ENCODE data around the gene PPP1R16B. TPM values are rescaled to one million over a fixed set of nuclear protein-coding genes. Genes with fewer than 3 reads are reported as not detected.

Gene PPP1R16B
- total and polyA plus RNA-seq, 2 of the 8 experiments (the other 6 are each of a cell fraction or from before 2014, with no cell fraction given): 2.6 to 8.9 TPM

- DNase-seq (ENCODE audit: low read depth in 1 of 2, low spot score in 2 of 2) (no peak), FAIRE-seq (no peak)
- Histone ChIP-seq H4K91ac (replicated peaks; ENCODE audit: insufficient read length, low read length) (peak overlapping the region; percentile 71), H2BK20ac (ENCODE audit: low read length) (peak overlapping the region; percentile 83), H3K4me3 (ENCODE audit: extremely low read depth in 1 of 4, insufficient read depth in 2 of 4, low read depth in 3 of 4, low read length in 4 of 4) (peak overlapping the region in 2 of 4 experiments; percentile 10 to 19; a peak in 2 of 8 replicates), H2BK120ac (replicated peaks; ENCODE audit: low read depth, low read length) (peak overlapping the region; percentile 65), H2AFZ (ENCODE audit: low read length) (peak overlapping the region; percentile 60), H3K56ac (replicated peaks; ENCODE audit: insufficient read length, low read depth, low read length) (no peak overlapping the region), H3K18ac (ENCODE audit: extremely low read depth, low read length) (no peak overlapping the region; the same call in 1 of the 2 replicates), H3K79me1 (ENCODE audit: low read depth, low read length) (no peaks in the 10 kb centered on the region), H3K14ac (ENCODE audit: insufficient read length) (no peak overlapping the region), H3K36me3 (ENCODE audit: control insufficient read depth in 2 of 4, insufficient read depth in 4 of 4, low read length in 3 of 4) (no peaks in the 10 kb centered on the region), H4K8ac (ENCODE audit: extremely low read depth, insufficient read depth, low read length) (no peak overlapping the region), H3K4ac (replicated peaks; ENCODE audit: insufficient read length, low read depth, low read length) (peak overlapping the region; percentile 27), H3K23ac (ENCODE audit: insufficient read length) (no peak overlapping the region), H3K79me2 (ENCODE audit: control insufficient read depth in 1 of 2, insufficient read depth in 2 of 2, low read length in 2 of 2) (no peaks in the 10 kb centered on the region), H2BK5ac (ENCODE audit: low read depth, low read length) (no peak overlapping the region), H3K27ac (ENCODE audit: low read depth, low read length) (no peak overlapping the region), H3K27me3 (replicated peaks in 1 of 4; ENCODE audit: control insufficient read depth in 3 of 4, extremely low read depth in 1 of 4, insufficient read depth in 3 of 4, low read length in 3 of 4) (no peaks in the 10 kb centered on the region), H3K23me2 (ENCODE audit: low read depth, low read length) (no peaks in the 10 kb centered on the region; the same call in 1 of the 2 replicates), H3K9ac (replicated peaks in 1 of 4; ENCODE audit: extremely low read depth in 1 of 4, low read depth in 3 of 4, low read length in 3 of 4) (no peak overlapping the region), H4K20me1 (replicated peaks in 1 of 2; ENCODE audit: control insufficient read depth in 1 of 2, insufficient read depth in 2 of 2, low read length in 2 of 2) (no peaks in the 10 kb centered on the region), H3K9me3 (ENCODE audit: insufficient read depth in 2 of 2, low read depth in 1 of 2, low read length in 1 of 2) (no peaks in the 10 kb centered on the region), H2AK5ac (ENCODE audit: low read depth, low read length) (no peak overlapping the region), H3K4me1 (replicated peaks in 1 of 4; ENCODE audit: control insufficient read depth in 3 of 4, insufficient read depth in 4 of 4, low read length in 3 of 4) (peaks cover 8 to 17% (median 14%) of the 10 kb centered on the region in 4 experiments; a peak in 6 of 7 replicates), H3K4me2 (ENCODE audit: insufficient read depth in 1 of 2, low read depth in 2 of 2, low read length in 2 of 2) (peak overlapping the region; percentile 57 to 63), H2BK15ac (ENCODE audit: low read length) (no peak overlapping the region; the same call in 1 of the 2 replicates), H4K5ac (ENCODE audit: insufficient read length, low read depth, low read length) (peak overlapping the region; percentile 10), H2BK12ac (ENCODE audit: low read depth, low read length) (peak overlapping the region; percentile 5; the same call in 1 of the 2 replicates)
- WGBS, 2 experiments (ENCODE audit: extremely low coverage in 1 of 2, insufficient coverage in 1 of 2, insufficient read length in 1 of 2, insufficient replicate concordance in 2 of 2, low coverage in 1 of 2, low lambda C conversion rate in 2 of 2, missing lambda C conversion rate in 1 of 2): 54% methylated on average over 8 of the region's 9 CpGs; no CpG with 5 or more reads in 1 of the 2 experiments
- POLR2A ChIA-PET (ENCODE audit: partially characterized antibody): interaction anchor here (0.7 to 1.2 kb wide), 6 partner anchors 8 to 47 kb away, joined by 3 to 6 read pairs (median 4); partner anchors contain the start of gene PPP1R16B
- CTCF ChIA-PET (ENCODE audit: partially characterized antibody): interaction anchor here (0.7 to 2.2 kb wide), 8 partner anchors 8 to 177 kb away, joined by 3 to 9 read pairs (median 3); no protein-coding TSS in a partner anchor
- TF ChIP-seq RBBP5 (IDR thresholded peaks at IDR 0.05; ENCODE audit: borderline replicate concordance, low read depth, low read length) (no peak), SUZ12 (IDR thresholded peaks at IDR 0.05; ENCODE audit: low read length) (no peak), RXRA (IDR thresholded peaks at IDR 0.05; ENCODE audit: insufficient read depth, low read depth, low read length) (no peak), ATF2 (IDR thresholded peaks at IDR 0.05; ENCODE audit: low read length) (no peak), EGR1 (IDR thresholded peaks at IDR 0.05; ENCODE audit: borderline replicate concordance, low read depth, low read length) (no peak), JUND (IDR thresholded peaks at IDR 0.05; ENCODE audit: low read length) (no peak), YY1 (IDR thresholded peaks at IDR 0.05; ENCODE audit: low read depth, low read length) (no peak), CEBPB (IDR thresholded peaks at IDR 0.05; ENCODE audit: low read depth, low read length) (peak; percentile 39; the same call in 1 of the 2 replicates), ASH2L (IDR thresholded peaks at IDR 0.05; ENCODE audit: low read length) (peak; percentile 41)
These were observed 20.6 kb downstream of the PPP1R16B start for GRCh38 chr20:38825901-38826625.
